ENCODE measurements around the gene FGF7.
"Not testable (repeated sequence)": the region's sequence is repeated elsewhere in the genome, so short reads cannot be mapped to it uniquely, and the experiment has no call there.

FGF7 gene

GRCh38 chr15:49439678-49440395, 16.8 kb downstream of the FGF7 start:
- peak; percentile 56 for DNase-seq

GRCh38 chr15:49441356-49441755, 18.3 kb downstream of the FGF7 start:
- DNase-seq: peak; percentile 67

- peak; percentile 54 for DNase-seq
Measured at GRCh38 chr15:49441816-49442215, 18.8 kb downstream of the FGF7 start.

GRCh38 chr15:49452595-49452994, 29.6 kb downstream of the FGF7 start:
- no peak for DNase-seq

GRCh38 chr15:49456166-49456565, 33.1 kb downstream of the FGF7 start:
- DNase-seq: no peak

- no peak for DNase-seq
Measured at GRCh38 chr15:49458145-49458544, 35.1 kb downstream of the FGF7 start.

- DNase-seq: no peak
Measured at GRCh38 chr15:49460411-49460941, 37.4 kb downstream of the FGF7 start.

GRCh38 chr15:49462232-49462844, 39.3 kb downstream of the FGF7 start:
- DNase-seq: no peak

GRCh38 chr15:49464522-49464921, 41.5 kb downstream of the FGF7 start:
- no peak for DNase-seq

GRCh38 chr15:49466119-49466518, 43.1 kb downstream of the FGF7 start:
- DNase-seq: no peak

GRCh38 chr15:49467746-49468480, 44.9 kb downstream of the FGF7 start:
- DNase-seq: no peak

GRCh38 chr15:49468481-49468839, 45.4 kb downstream of the FGF7 start:
- DNase-seq: no peak

GRCh38 chr15:49471248-49471647, 48.2 kb downstream of the FGF7 start:
- not testable (repeated sequence) for DNase-seq

GRCh38 chr15:49471733-49472132, 48.7 kb downstream of the FGF7 start:
- DNase-seq: no peak

GRCh38 chr15:49472338-49472737, 49.3 kb downstream of the FGF7 start:
- no peak for DNase-seq

GRCh38 chr15:49473031-49473430, 50.0 kb downstream of the FGF7 start:
- peak; percentile 74 for DNase-seq

- DNase-seq: not testable (repeated sequence)
Measured at GRCh38 chr15:49478021-49478420, 55.0 kb downstream of the FGF7 start.

- DNase-seq: not testable (repeated sequence)
Measured at GRCh38 chr15:49478982-49479381, 55.9 kb downstream of the FGF7 start.

- DNase-seq: not testable (repeated sequence)
Measured at GRCh38 chr15:49485401-49485800, 62.4 kb downstream of the FGF7 start.

- DNase-seq: no peak
Measured at GRCh38 chr15:49490966-49491365, 67.9 kb downstream of the FGF7 start.

- DNase-seq: no peak
Measured at GRCh38 chr15:49492151-49492550, 69.1 kb downstream of the FGF7 start.

GRCh38 chr15:49492830-49493229, 69.8 kb downstream of the FGF7 start:
- peak; percentile 18 for DNase-seq

GRCh38 chr15:49494842-49495241, 71.8 kb downstream of the FGF7 start:
- peak; percentile 15 for DNase-seq

Data from fibroblast of skin of back (primary cell).